Measurements from ENCODE around the gene EVC. TPM values are rescaled to one million over a fixed set of nuclear protein-coding genes. Genes with fewer than 3 reads are reported as not detected.
"Not testable (repeated sequence)": the region's sequence is repeated elsewhere in the genome, so short reads cannot be mapped to it uniquely, and the experiment has no call there.

Gene EVC
- total RNA-seq, 1 experiment from 2014 or later = 14.3 TPM

DNA sequence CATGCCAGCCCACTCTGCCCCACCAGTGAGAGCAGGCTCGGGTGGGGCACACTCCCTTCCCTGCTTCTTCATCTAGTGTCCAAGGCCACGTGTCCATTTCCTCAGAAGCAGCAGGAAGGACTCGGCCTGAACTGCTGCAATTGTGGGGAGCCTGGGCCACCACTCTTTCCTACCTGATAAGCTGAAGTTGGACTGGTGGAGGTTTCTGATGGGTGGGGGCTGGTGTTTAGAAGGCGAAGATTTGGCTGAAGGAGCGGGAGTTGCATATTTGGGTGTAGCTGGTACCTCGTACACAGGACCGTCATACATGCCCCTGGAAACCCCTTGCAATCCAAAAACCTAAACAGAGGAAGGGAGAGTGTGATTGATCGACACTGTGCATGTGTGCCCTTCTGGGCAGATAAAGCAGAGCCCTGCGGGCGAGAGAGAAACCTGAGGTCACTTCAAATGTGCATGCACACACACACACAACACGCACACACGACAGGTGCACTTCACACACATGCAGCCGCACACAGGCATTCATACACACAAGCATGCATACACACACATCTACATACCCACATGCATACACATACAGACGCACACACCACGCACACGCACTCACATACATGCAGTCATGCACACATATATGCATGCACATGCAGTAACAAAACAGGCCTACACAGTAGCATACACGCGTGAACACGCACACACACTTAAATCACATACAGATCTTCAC is 114.5 kb downstream of the EVC start:
- Histone ChIP-seq H3K4me3 (no peak overlapping the region), H3K36me3 (peaks cover 45% of the 10 kb centered on the region), H3K4me1 (no peaks in the 10 kb centered on the region), H3K27ac (no peak overlapping the region), H3K9me3 (replicated peaks) (no peaks in the 10 kb centered on the region), H3K27me3 (no peaks in the 10 kb centered on the region)
- no peak for DNase-seq

DNA sequence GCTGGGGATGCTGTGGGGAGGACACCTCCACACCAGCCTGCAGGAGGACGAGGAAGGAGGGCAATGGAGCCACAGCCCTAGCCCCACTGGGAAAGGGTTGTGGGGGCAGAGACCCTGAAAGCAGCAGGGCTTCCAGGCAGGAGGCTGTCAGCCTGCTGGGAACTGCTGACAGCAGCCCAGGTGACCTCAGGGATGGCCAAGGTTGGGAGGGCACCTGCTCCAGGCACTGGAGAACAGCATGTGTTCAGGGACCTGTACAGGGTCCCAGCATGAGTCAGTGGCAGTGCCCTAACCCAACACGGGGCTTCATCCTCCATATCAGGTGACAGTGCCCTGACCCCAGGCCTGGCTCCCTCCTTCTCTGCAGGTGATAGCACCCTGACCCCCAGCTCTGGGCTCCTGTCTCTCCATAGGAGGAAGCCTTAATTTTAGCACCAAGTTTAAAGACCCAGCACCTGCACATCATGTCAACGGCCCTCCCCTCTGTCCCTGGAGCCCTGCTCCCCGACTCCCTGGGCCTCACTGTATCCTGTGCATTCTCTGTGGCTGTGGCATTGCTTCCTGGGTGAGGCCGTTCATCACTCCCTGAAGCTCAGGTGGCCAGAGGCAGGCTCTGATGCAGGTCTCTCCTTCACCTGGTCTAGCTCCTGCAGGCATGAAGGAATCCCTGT is 115.6 kb downstream of the EVC start:
- DNase-seq = no peak
- no peaks in the 10 kb centered on the region for H3K27me3 ChIP-seq
- H3K36me3 ChIP-seq = peaks cover 37% of the 10 kb centered on the region
- H3K9me3 ChIP-seq (replicated peaks) = no peaks in the 10 kb centered on the region
- no peaks in the 10 kb centered on the region for H3K4me1 ChIP-seq
- no peak overlapping the region for H3K4me3 ChIP-seq
- no peak overlapping the region for H3K27ac ChIP-seq

DNA sequence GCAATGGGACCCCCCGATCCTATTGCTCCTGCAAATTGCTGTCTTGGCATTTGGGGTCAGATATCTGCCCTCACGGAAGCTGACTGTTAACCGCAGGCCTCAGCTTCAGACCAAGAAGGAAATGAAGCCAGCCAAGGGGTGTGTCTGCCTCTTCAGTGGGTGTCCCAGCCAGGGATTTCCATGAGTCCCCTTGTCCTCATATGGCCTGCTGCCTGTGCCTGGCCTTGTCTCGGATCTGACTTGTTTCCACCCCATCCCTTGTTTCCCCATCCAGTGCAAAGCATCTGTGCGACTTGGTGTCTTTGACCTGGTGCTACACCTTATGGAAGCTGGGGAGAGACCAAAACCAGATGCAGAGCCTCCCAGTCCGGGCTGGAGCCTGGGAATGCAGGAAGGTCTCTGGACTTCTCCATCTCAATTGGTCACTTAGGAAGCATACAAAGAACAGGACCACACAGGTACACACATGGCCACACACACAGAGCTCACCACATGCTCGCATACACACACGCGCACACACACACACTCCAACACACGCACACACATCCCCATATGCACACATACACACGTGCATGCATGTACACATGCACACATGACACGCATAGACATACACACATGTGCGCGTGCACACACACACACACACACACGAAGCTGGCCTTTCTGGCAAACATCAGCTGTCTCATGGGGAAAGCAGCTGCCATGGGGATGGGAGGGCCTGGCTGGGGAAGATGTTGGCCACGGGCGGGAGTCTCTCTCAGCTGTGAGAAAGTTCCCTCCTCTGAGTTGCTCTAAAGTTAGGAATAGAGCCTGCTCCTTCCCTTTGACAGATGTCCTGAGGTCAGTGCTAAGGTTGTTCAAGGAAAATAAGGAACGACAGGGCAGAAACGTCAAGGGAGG is 116.4 kb downstream of the EVC start:
- DNase-seq = no peak

GRCh38 chr4:5828005-5828391 is 117.0 kb downstream of the EVC start:
- DNase-seq = no peak
- Histone ChIP-seq H3K36me3 (peaks cover 30% of the 10 kb centered on the region), H3K4me1 (no peaks in the 10 kb centered on the region), H3K9me3 (replicated peaks) (no peaks in the 10 kb centered on the region), H3K27ac (no peak overlapping the region), H3K4me3 (no peak overlapping the region), H3K27me3 (no peaks in the 10 kb centered on the region)

More for the DNA sequence above, 116.4 kb downstream of the EVC start:
- Histone ChIP-seq H3K36me3 (peaks cover 34% of the 10 kb centered on the region), H3K27me3 (no peaks in the 10 kb centered on the region), H3K27ac (no peak overlapping the region), H3K9me3 (replicated peaks) (no peaks in the 10 kb centered on the region), H3K4me3 (no peak overlapping the region), H3K4me1 (no peaks in the 10 kb centered on the region)

- Histone ChIP-seq H3K4me1 (no peaks in the 10 kb centered on the region), H3K27me3 (no peaks in the 10 kb centered on the region), H3K27ac (no peak overlapping the region), H3K4me3 (no peak overlapping the region), H3K9me3 (replicated peaks) (no peaks in the 10 kb centered on the region), H3K36me3 (peaks cover 47% of the 10 kb centered on the region)
- no peak for DNase-seq
These were observed 125.9 kb downstream of the EVC start for GRCh38 chr4:5836943-5837342.

- peaks cover 48% of the 10 kb centered on the region for H3K36me3 ChIP-seq
- not testable (repeated sequence) for H3K9me3 ChIP-seq (replicated peaks); H3K27me3 ChIP-seq; H3K4me3 ChIP-seq; H3K27ac ChIP-seq; H3K4me1 ChIP-seq; DNase-seq
These were observed 126.5 kb downstream of the EVC start for GRCh38 chr4:5837483-5837882.

- Histone ChIP-seq H3K4me3 (no peak overlapping the region), H3K27ac (no peak overlapping the region), H3K36me3 (peaks cover 47% of the 10 kb centered on the region), H3K4me1 (peaks cover 6% of the 10 kb centered on the region; the same call in 1 of the 2 replicates), H3K27me3 (no peaks in the 10 kb centered on the region), H3K9me3 (replicated peaks) (no peaks in the 10 kb centered on the region)
- no peak for DNase-seq
These were observed 128.3 kb downstream of the EVC start for GRCh38 chr4:5839332-5839731.

DNA sequence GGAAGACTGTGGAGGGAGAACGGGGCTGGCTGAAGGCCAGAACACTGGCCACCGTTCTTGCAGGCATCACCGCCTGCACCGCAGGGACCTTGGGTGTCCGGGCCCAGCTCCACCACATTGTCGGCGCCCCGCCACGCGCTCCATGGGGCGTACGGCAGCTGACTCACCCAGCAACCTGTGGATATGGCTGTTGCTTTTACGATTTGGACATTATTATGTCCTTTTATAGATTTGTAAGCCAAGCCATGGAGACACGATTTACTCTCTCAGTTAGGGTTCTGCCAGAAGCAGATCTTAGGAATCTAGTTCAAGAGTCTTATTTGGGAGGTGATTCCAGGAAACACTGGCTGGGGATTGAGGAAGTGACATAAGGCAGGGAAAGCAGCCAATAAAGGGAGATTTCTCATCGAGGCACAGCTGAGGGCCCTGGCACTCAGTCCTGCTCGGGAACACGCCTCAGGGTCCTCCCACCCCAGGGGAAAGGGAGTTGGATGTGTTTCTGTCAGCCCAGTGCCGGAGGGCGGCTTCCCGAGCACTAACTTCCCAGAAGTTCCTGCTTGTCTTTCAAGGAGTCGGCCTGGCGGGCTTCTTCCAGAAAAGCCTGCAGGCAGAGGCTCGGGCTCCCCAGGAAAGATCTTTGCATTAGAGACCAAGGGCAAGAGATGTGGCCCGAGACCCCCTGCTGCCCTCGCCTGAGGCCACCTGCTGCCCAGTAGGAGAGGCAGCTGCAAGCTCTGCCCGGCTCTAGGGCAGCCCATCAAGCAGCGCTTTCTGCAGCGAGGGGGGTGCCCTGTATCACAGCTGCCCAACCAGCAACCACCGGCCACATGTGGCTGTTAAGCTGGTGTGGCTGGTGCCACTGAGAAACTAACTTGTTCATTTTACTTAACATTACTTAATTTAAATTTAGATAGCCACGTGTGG is 129.0 kb downstream of the EVC start:
- no peak for DNase-seq
- H3K27ac ChIP-seq = no peak overlapping the region

DNA sequence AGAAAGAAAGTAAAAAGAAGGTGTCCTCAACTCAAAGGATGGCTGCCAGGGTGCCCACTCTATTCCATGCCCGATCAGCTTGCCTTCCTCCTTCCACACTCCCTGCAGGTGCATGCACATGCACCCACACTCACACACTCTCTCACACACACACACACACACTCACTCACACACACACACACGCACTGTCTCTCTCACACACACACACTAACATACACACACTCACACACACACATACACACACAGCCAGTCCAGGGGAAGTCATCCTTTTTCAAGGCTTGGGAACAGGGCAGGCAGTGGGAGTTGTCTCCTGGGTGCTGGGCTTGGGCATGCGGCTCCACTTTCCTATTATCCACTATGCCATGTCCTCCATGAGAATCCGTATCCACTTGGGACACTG is 131.5 kb downstream of the EVC start:
- Histone ChIP-seq H3K36me3 (peaks cover 42% of the 10 kb centered on the region), H3K27ac (no peak overlapping the region), H3K4me3 (no peak overlapping the region), H3K9me3 (replicated peaks) (no peaks in the 10 kb centered on the region), H3K27me3 (no peaks in the 10 kb centered on the region), H3K4me1 (peaks cover 11% of the 10 kb centered on the region; the same call in 1 of the 2 replicates)
- no peak for DNase-seq

More for the DNA sequence above, 129.0 kb downstream of the EVC start:
- Histone ChIP-seq H3K27me3 (no peaks in the 10 kb centered on the region), H3K9me3 (replicated peaks) (no peaks in the 10 kb centered on the region), H3K4me3 (no peak overlapping the region), H3K36me3 (peaks cover 41% of the 10 kb centered on the region), H3K4me1 (peaks cover 11% of the 10 kb centered on the region; the same call in 1 of the 2 replicates)

- peak in 1 of 2 experiments; percentile 17 for DNase-seq
- Histone ChIP-seq H3K4me1 (peaks cover 11% of the 10 kb centered on the region; the same call in 1 of the 2 replicates), H3K4me3 (no peak overlapping the region), H3K27ac (peak overlapping the region; percentile 38; the same call in 1 of the 2 replicates), H3K36me3 (peaks cover 47% of the 10 kb centered on the region), H3K9me3 (replicated peaks) (no peaks in the 10 kb centered on the region), H3K27me3 (no peaks in the 10 kb centered on the region)
These were observed 132.9 kb downstream of the EVC start for GRCh38 chr4:5843573-5844530.

GRCh38 chr4:5845035-5845905 is 134.3 kb downstream of the EVC start:
- DNase-seq = peak in 1 of 2 experiments; percentile 23
- H3K27me3 ChIP-seq = no peaks in the 10 kb centered on the region
- peaks cover 11% of the 10 kb centered on the region; the same call in 1 of the 2 replicates for H3K4me1 ChIP-seq
- H3K27ac ChIP-seq = no peak overlapping the region
- no peak overlapping the region for H3K4me3 ChIP-seq
- no peaks in the 10 kb centered on the region for H3K9me3 ChIP-seq (replicated peaks)
- H3K36me3 ChIP-seq = peaks cover 50% of the 10 kb centered on the region

DNA sequence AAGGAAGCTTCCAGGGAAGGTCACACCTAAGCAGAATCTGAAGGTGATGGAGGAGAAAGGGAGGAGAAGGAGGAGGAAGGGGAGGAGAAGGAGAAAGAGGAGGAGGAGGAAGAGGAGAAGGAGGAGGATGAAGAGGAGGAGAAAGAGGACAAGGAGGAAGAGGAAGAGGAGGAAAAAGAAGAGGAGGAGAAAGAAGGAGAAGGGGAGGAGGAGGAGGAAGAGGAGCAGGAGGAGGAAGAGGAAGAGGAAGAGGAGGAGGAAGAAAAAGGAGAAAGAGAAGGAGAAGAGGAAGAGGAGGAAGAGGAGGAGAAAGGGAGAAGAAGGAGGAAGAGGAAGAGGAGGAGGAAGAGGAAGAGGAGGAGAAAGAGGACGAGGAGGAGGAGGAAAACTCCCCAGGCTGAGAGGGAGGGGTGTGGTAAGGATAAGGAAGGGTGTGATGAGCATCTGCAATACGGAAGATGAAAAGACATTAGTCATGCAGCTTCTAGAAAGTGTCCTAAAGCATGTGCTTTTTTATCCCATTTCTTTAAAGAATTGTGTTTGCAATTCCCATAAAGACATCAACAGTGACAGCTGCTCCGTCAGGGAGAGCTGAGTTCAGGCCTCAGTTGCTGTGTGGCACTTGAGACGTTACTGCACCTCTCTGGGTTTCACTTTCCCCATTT is 140.8 kb downstream of the EVC start:
- no peaks in the 10 kb centered on the region for H3K4me1 ChIP-seq
- H3K9me3 ChIP-seq (replicated peaks) = no peaks in the 10 kb centered on the region
- no peak for DNase-seq
- no peak overlapping the region for H3K27ac ChIP-seq
- H3K36me3 ChIP-seq = peaks cover 48% of the 10 kb centered on the region
- H3K27me3 ChIP-seq = no peaks in the 10 kb centered on the region
- no peak overlapping the region for H3K4me3 ChIP-seq

Data from SJCRH30 (cell line).